Right atrium auricular region (tissue), 2 donors: ENCODE data around the gene WIPI1. TPM values are rescaled to one million over a fixed set of nuclear protein-coding genes. Genes with fewer than 3 reads are reported as not detected.

ENCODE experiments used
- DNase-seq: peaks from one replicate; pipeline ENCODE4 v3.0.0-alpha.2; 2019; ENCODE audit warnings: low spot score
- H3K27ac ChIP-seq, 2 donors: fragments of 200-600 bp; sonication (generic); 1 replicate in 1 of 2; 2 replicates in 1 of 2; pipeline ENCODE4 v1.5.1; 2016 to 2019
- H3K27me3 ChIP-seq, 2 donors: fragments of 200-600 bp; sonication (generic); one replicate each; pipeline versions ENCODE4 v1.5.1 to v1.6.0; 2017 to 2019
- H3K36me3 ChIP-seq: fragments of 200-600 bp; sonication (generic); one replicate; pipeline ENCODE4 v1.5.1; 2016
- H3K4me1 ChIP-seq, 2 donors: fragments of 200-600 bp; sonication (generic); one replicate each; pipeline versions ENCODE4 v1.5.1 to v1.6.0; 2017 to 2019
- H3K4me3 ChIP-seq, 2 donors: fragments of 200-600 bp; sonication (generic); 1 replicate in 1 of 2; 2 replicates in 1 of 2; pipeline ENCODE4 v1.5.1; 2017 to 2019; ENCODE audit warnings: mild to moderate bottlenecking in 1 of 2, moderate library complexity in 1 of 2
- H3K9me3 ChIP-seq, 2 donors: fragments of 200-600 bp; sonication (generic); one replicate each; pipeline ENCODE4 v1.5.1; 2019
- CTCF ChIP-seq, 2 donors: fragments of 200-600 bp; sonication (generic); IDR thresholded peaks; one replicate each; pipeline ENCODE4 v1.5.1; 2019; ENCODE audit warnings: antibody characterized with exemption in 2 of 2
- total RNA-seq, 2 donors: library from RNA; depleted of rRNA; stranded (reverse); fragments of >200 nt; gene quantifications; one replicate each; pipeline ENCODE4 v1.1.0, GENCODE V29; 2016

The WIPI1 gene
- total RNA-seq, 2 donors from 2014 or later = 50.3 to 76.2 TPM

GRCh38 chr17:68463211-68464019, 6.1 kb upstream of the WIPI1 start:
- peak overlapping the region; percentile 91 to 95 for H3K27ac ChIP-seq
- H3K9me3 ChIP-seq = no peaks in the 10 kb centered on the region
- no peak for DNase-seq
- H3K27me3 ChIP-seq = no peaks in the 10 kb centered on the region
- peak in 1 of 2 donors; percentile 19 for TF ChIP-seq CTCF (IDR thresholded peaks at IDR 0.05)
- H3K36me3 ChIP-seq = no peaks in the 10 kb centered on the region
- H3K4me3 ChIP-seq = no peak overlapping the region
- H3K4me1 ChIP-seq = peaks cover 0 to 41% of the 10 kb centered on the region in 2 donors

GRCh38 chr17:68462381-68463210, 5.3 kb upstream of the WIPI1 start:
- peak; percentile 25 to 81 for TF ChIP-seq CTCF (IDR thresholded peaks at IDR 0.05)
- Histone ChIP-seq H3K36me3 (no peaks in the 10 kb centered on the region), H3K4me3 (no peak overlapping the region), H3K27ac (peak overlapping the region; percentile 91 to 95), H3K9me3 (no peaks in the 10 kb centered on the region), H3K4me1 (peaks cover 0 to 41% of the 10 kb centered on the region in 2 donors), H3K27me3 (no peaks in the 10 kb centered on the region)
- DNase-seq = no peak

DNA sequence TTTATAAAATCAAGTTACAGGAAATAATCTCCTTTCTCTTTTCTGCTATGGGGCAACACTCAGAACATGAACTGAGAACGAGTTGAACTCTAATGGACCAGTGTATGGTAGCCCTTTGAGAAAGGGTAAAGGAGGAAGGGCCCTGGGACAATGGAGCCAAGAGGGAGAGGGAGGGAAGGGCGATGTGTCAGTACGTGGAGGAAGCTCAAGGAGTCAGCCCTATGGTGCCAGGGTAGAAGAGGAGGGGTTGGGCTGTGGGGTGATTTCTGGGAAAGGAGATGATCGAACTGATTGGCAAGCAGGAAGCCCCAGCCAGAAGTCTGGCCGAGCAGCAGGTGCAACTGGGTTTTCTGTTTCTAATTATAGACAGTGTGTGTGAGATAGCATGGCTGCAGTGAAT, 4.3 kb upstream of the WIPI1 start:
- Histone ChIP-seq H3K4me3 (no peak overlapping the region), H3K4me1 (peaks cover 0 to 41% of the 10 kb centered on the region in 2 donors), H3K27ac (peak overlapping the region; percentile 91 to 95), H3K9me3 (no peaks in the 10 kb centered on the region), H3K27me3 (no peaks in the 10 kb centered on the region), H3K36me3 (no peaks in the 10 kb centered on the region)
- no peak for DNase-seq
- no peak for TF ChIP-seq CTCF (IDR thresholded peaks at IDR 0.05)

GRCh38 chr17:68461122-68461539, 3.8 kb upstream of the WIPI1 start:
- no peak for DNase-seq
- peaks cover 0 to 41% of the 10 kb centered on the region in 2 donors for H3K4me1 ChIP-seq
- H3K9me3 ChIP-seq = no peaks in the 10 kb centered on the region
- TF ChIP-seq CTCF (IDR thresholded peaks at IDR 0.05) = no peak
- H3K4me3 ChIP-seq = no peak overlapping the region
- peak overlapping the region; percentile 91 to 95 for H3K27ac ChIP-seq
- H3K36me3 ChIP-seq = no peaks in the 10 kb centered on the region
- H3K27me3 ChIP-seq = no peaks in the 10 kb centered on the region

DNA sequence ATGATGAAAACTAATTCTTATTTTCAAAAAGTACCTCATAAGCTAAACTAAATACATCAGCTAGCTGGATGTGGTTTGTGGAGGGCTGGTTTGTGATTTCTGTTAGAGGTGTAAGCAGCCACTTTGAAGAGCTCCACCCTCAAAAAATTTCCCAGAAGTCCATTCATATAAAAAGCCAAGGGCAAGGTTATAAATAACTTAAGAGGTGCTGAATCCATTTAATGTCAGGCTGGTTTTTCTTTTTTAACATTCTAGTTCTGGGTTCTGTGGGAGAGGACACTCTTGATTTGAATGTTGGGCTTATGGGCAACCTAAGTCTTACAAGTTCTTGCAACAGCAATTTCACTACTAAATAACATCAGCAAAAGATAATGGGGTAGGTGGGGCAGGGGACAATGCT, 3.4 kb upstream of the WIPI1 start:
- no peaks in the 10 kb centered on the region for H3K9me3 ChIP-seq
- H3K4me3 ChIP-seq = no peak overlapping the region
- H3K36me3 ChIP-seq = no peaks in the 10 kb centered on the region
- DNase-seq = no peak
- no peaks in the 10 kb centered on the region for H3K27me3 ChIP-seq
- peaks cover 0 to 41% of the 10 kb centered on the region in 2 donors for H3K4me1 ChIP-seq
- H3K27ac ChIP-seq = peak overlapping the region; percentile 91 to 95
- TF ChIP-seq CTCF (IDR thresholded peaks at IDR 0.05) = no peak
